Left lung (tissue), 10 donors: ENCODE data around the gene SLCO4A1. TPM values are rescaled to one million over a fixed set of nuclear protein-coding genes. Genes with fewer than 3 reads are reported as not detected.

ENCODE experiments used
- ATAC-seq: fragments of 200-7000 bp; cut with Tn5 transposase; one replicate; pipeline ENCODE4 v1.9.1; 2020; ENCODE audit warnings: moderate library complexity
- DNase-seq, 4 donors: peaks; one replicate each; pipeline ENCODE4 v3.0.0-alpha.2; 2013 to 2020
- H3K27ac ChIP-seq, 2 donors: fragments of 200-600 bp; sonication (generic) in 1 of 2; one replicate each; pipeline versions ENCODE4 v1.5.0 to v1.8.0; 2020 to 2021
- H3K27me3 ChIP-seq, 2 donors: fragments of 200-600 bp; sonication (generic) in 1 of 2; one replicate each; pipeline versions ENCODE4 v1.5.0 to v1.8.0; 2020 to 2021
- H3K36me3 ChIP-seq, 2 donors: fragments of 200-600 bp; sonication (generic) in 1 of 2; one replicate each; pipeline versions ENCODE4 v1.5.0 to v1.8.0; 2020 to 2021
- H3K4me1 ChIP-seq, 2 donors: fragments of 200-600 bp; one replicate each; pipeline ENCODE4 v1.8.0; 2021
- H3K4me3 ChIP-seq, 2 donors: fragments of 200-600 bp; sonication (generic) in 1 of 2; one replicate each; pipeline versions ENCODE4 v1.5.0 to v1.8.0; 2020 to 2021; ENCODE audit warnings: mild to moderate bottlenecking in 1 of 2
- H3K9me3 ChIP-seq, 2 donors: fragments of 200-600 bp; sonication (generic) in 1 of 2; one replicate each; pipeline versions ENCODE4 v1.5.0 to v1.8.0; 2020 to 2021
- CTCF ChIP-seq, 2 donors: fragments of 200-600 bp; sonication (generic) in 1 of 2; IDR thresholded peaks; one replicate each; pipeline versions ENCODE4 v1.5.0 to v1.8.0; 2021; ENCODE audit warnings: antibody characterized with exemption in 2 of 2
- intact Hi-C, 2 donors: fragments of 100-400 bp; cut with DNase I; formaldehyde crosslinking; loops; one replicate each; pipeline versions ENCODE4 v1.11.2 to v1.14.2; 2022
- polyA plus RNA-seq, 6 donors: library from polyadenylated mRNA; unstranded; fragments of 120-200 nt; gene quantifications; one replicate each; pipeline ENCODE4 v1.2.1, GENCODE V29; 2013; ENCODE audit not compliant: insufficient read length in 6 of 6
- total RNA-seq, 2 donors: library from RNA; stranded (reverse); fragmentation: NEBNext Ultra II Directional; extraction: Animal tissue kit (Norgen Biotek cat#: 25700); gene quantifications; one replicate each; pipeline ENCODE4 v1.2.1, GENCODE V29; 2021
- donor health status: DM: no; HTN: yes; CAD: no.
- donor health status: DM: no; HTN: no; CAD: no.

SLCO4A1 gene
- total and polyA plus RNA-seq, 8 donors: 0.20 to 47.2 (median 0.60) TPM

- peaks cover 0 to 89% of the 10 kb centered on the region in 2 donors for H3K36me3 ChIP-seq
- ATAC-seq (no peak), DNase-seq (no peak)
- intact Hi-C loops: no loop called here
- peaks cover 0 to 47% of the 10 kb centered on the region in 2 donors for H3K4me1 ChIP-seq
- TF ChIP-seq CTCF (IDR thresholded peaks at IDR 0.05): no peak
- H3K4me3 ChIP-seq: no peak overlapping the region
- no peaks in the 10 kb centered on the region for H3K9me3 ChIP-seq
- no peak overlapping the region for H3K27ac ChIP-seq
- peaks cover 0 to 10% of the 10 kb centered on the region in 2 donors for H3K27me3 ChIP-seq
Observed at GRCh38 chr20:62660768-62661167, 18.5 kb downstream of the SLCO4A1 start.

DNA sequence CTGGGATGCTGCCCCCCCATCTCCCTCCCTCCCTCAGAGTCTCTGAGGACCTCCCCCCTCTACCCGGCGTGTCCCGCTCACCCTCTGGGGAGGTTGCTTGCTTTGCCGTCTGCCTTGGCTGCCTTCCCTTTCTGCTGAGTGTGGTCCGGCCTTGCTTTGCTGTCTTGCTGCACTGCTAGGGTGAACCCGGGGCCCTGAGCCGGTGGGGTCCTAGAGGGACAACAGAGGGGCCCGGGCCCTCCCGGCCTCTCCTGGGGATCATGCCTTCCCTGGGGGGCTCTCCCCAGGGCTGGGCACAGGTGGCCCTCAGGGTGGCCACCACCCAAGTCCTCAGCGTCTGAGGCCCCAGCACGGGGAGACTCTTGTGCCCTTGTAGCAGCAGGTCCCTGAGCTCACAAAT, 19.3 kb downstream of the SLCO4A1 start:
- H3K4me1 ChIP-seq: peaks cover 0 to 53% of the 10 kb centered on the region in 2 donors
- no peaks in the 10 kb centered on the region for H3K9me3 ChIP-seq
- peak overlapping the region in 1 of 2 donors; percentile 61 for H3K27ac ChIP-seq
- peaks cover 0 to 16% of the 10 kb centered on the region in 2 donors for H3K27me3 ChIP-seq
- no peak for DNase-seq
- intact Hi-C loops: no loop called here
- peaks cover 0 to 86% of the 10 kb centered on the region in 2 donors for H3K36me3 ChIP-seq
- TF ChIP-seq CTCF (IDR thresholded peaks at IDR 0.05): no peak
- no peak overlapping the region for H3K4me3 ChIP-seq
- no peak for ATAC-seq

DNA sequence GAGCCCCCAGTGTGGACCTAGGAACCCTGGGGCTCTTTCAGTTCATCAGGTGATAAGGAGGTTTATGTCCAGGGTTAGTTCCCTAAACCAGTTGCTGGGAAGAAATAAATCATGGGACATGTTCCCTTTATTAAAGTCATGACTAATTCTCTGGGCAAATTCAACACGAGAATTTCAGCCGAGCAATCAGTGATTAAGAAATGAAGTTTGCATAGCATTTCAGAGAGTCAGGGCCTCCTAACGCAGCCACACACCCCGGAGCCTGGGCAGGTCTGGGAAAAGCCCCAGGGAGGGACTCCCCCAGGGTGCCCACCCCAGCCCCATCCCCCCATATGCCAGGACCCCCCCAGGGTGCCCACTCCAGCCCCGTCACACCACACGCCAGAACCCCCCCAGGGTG, 20.1 kb downstream of the SLCO4A1 start:
- Histone ChIP-seq H3K27ac (peak overlapping the region in 1 of 2 donors; percentile 61), H3K4me1 (peaks cover 0 to 60% of the 10 kb centered on the region in 2 donors), H3K27me3 (peaks cover 0 to 23% of the 10 kb centered on the region in 2 donors), H3K4me3 (no peak overlapping the region), H3K9me3 (no peaks in the 10 kb centered on the region), H3K36me3 (peaks cover 0 to 79% of the 10 kb centered on the region in 2 donors)
- DNase-seq (no peak), ATAC-seq (peak; percentile 22)
- intact Hi-C loops: no loop called here
- TF ChIP-seq CTCF (IDR thresholded peaks at IDR 0.05): no peak

- peaks cover 0 to 32% of the 10 kb centered on the region in 2 donors for H3K27me3 ChIP-seq
- H3K4me3 ChIP-seq: no peak overlapping the region
- intact Hi-C loops: no loop called here
- H3K27ac ChIP-seq: no peak overlapping the region
- TF ChIP-seq CTCF (IDR thresholded peaks at IDR 0.05): no peak
- ATAC-seq (no peak), DNase-seq (no peak)
- peaks cover 0 to 63% of the 10 kb centered on the region in 2 donors for H3K4me1 ChIP-seq
- peaks cover 0 to 79% of the 10 kb centered on the region in 2 donors for H3K36me3 ChIP-seq
- no peaks in the 10 kb centered on the region for H3K9me3 ChIP-seq
Observed at GRCh38 chr20:62663145-62664018, 21.1 kb downstream of the SLCO4A1 start.
